ENCODE results near the gene KRTAP19-7. TPM values are rescaled to one million over a fixed set of nuclear protein-coding genes. Genes with fewer than 3 reads are reported as not detected.

The KRTAP19-7 gene
- total RNA-seq, 1 donor from 2014 or later, result not detected

DNA sequence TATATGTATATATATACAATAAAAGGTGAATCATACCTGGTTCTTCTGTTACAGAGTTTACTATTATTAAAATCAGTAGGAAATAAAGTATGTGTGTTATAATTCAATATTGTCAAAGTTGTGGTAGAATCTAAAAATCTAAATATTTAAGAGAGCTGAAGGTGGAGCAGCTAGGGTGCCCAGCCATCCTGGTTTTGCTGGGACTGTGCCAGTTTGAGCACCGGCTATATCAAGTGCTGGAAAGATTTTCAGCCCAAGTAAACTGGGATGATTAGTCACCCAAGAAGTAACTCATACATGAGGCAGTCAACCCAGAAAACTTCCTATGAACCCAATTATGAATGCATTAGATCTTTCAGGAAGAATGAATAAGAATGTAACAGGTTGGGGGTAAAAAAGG is 42.2 kb downstream of the KRTAP19-7 start:
- Mint-ChIP-seq H3K27me3 (no peaks in the 10 kb centered on the region), H3K27ac (no peak overlapping the region), H3K4me3 (no peak overlapping the region), H3K36me3 (no peaks in the 10 kb centered on the region), H3K4me1 (ENCODE audit: unreplicated experiment) (no peaks in the 10 kb centered on the region), H3K9me3 (no peaks in the 10 kb centered on the region)
- TF ChIP-seq, protein P1, sequence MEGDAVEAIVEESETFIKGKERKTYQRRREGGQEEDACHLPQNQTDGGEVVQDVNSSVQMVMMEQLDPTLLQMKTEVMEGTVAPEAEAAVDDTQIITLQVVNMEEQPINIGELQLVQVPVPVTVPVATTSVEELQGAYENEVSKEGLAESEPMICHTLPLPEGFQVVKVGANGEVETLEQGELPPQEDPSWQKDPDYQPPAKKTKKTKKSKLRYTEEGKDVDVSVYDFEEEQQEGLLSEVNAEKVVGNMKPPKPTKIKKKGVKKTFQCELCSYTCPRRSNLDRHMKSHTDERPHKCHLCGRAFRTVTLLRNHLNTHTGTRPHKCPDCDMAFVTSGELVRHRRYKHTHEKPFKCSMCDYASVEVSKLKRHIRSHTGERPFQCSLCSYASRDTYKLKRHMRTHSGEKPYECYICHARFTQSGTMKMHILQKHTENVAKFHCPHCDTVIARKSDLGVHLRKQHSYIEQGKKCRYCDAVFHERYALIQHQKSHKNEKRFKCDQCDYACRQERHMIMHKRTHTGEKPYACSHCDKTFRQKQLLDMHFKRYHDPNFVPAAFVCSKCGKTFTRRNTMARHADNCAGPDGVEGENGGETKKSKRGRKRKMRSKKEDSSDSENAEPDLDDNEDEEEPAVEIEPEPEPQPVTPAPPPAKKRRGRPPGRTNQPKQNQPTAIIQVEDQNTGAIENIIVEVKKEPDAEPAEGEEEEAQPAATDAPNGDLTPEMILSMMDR (conservative IDR thresholded peaks at IDR 0.05), result no peak
- DNase-seq (ENCODE audit: extremely low spot score, unreplicated experiment), result no peak

DNA sequence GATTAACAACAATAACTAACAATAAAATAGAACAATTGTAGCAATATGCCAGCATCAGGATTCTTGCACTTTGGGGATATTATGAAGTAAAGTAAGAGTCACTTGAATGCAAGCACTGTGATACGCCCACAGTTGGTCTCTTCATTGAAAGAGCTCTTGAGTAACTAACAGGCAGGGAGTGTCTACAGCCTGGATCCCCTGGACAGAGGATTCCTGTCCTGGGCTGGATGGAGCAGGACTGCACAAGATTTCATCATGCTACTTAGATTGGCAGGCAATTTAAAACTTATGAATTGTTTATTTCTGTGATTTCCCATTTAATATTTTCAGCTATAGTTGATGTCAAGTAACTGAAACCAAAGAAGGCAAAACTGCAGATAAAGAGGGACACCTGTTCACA is 45.4 kb downstream of the KRTAP19-7 start:
- Mint-ChIP-seq H3K27me3 (no peaks in the 10 kb centered on the region), H3K36me3 (no peaks in the 10 kb centered on the region), H3K4me1 (ENCODE audit: unreplicated experiment) (no peaks in the 10 kb centered on the region), H3K9me3 (no peaks in the 10 kb centered on the region), H3K4me3 (no peak overlapping the region), H3K27ac (no peak overlapping the region)
- no peak for DNase-seq (ENCODE audit: extremely low spot score, unreplicated experiment)
- TF ChIP-seq, protein P1 (conservative IDR thresholded peaks at IDR 0.05), result no peak

Other genes with a start within 250 kb of the KRTAP19-7 start
- gene KRTAP26-1, start 241.0 kb downstream of the KRTAP19-7 start, total RNA-seq (ENCODE audit: low replicate concordance), result not detected in 2 replicates
- gene KRTAP27-1, start 223.6 kb downstream of the KRTAP19-7 start, total RNA-seq (ENCODE audit: low replicate concordance), result not detected in 2 replicates
- not detected in 2 replicates for gene KRTAP23-1, start 212.7 kb downstream of the KRTAP19-7 start, total RNA-seq (ENCODE audit: low replicate concordance)
- not detected in 2 replicates for gene KRTAP13-2, start 189.0 kb downstream of the KRTAP19-7 start, total RNA-seq (ENCODE audit: low replicate concordance)
- gene KRTAP13-1, start 165.3 kb downstream of the KRTAP19-7 start, total RNA-seq (ENCODE audit: low replicate concordance), result not detected in 2 replicates
- not detected in 2 replicates for gene KRTAP13-3, start 135.4 kb downstream of the KRTAP19-7 start, total RNA-seq (ENCODE audit: low replicate concordance)
- gene KRTAP13-4, start 131.1 kb downstream of the KRTAP19-7 start, total RNA-seq (ENCODE audit: low replicate concordance), result not detected in 2 replicates
- gene KRTAP15-1, start 121.0 kb downstream of the KRTAP19-7 start, total RNA-seq (ENCODE audit: low replicate concordance), result not detected in 2 replicates
- gene KRTAP19-1, start 80.9 kb downstream of the KRTAP19-7 start, total RNA-seq (ENCODE audit: low replicate concordance), result 1.0 and 1.1 TPM in 2 replicates
- not detected in 2 replicates for gene KRTAP19-2, start 73.9 kb downstream of the KRTAP19-7 start, total RNA-seq (ENCODE audit: low replicate concordance)
- gene KRTAP19-3, start 69.3 kb downstream of the KRTAP19-7 start, total RNA-seq (ENCODE audit: low replicate concordance), result not detected in 2 replicates
- not detected in 2 replicates for gene KRTAP19-4, start 64.1 kb downstream of the KRTAP19-7 start, total RNA-seq (ENCODE audit: low replicate concordance)
- not detected in 2 replicates for gene KRTAP19-5, start 59.2 kb downstream of the KRTAP19-7 start, total RNA-seq (ENCODE audit: low replicate concordance)
- not detected in 2 replicates for gene KRTAP19-6, start 19.4 kb downstream of the KRTAP19-7 start, total RNA-seq (ENCODE audit: low replicate concordance)
- not detected in 2 replicates for gene KRTAP22-2, start 29.1 kb upstream of the KRTAP19-7 start, total RNA-seq (ENCODE audit: low replicate concordance)
- not detected in 2 replicates for gene KRTAP6-3, start 31.1 kb upstream of the KRTAP19-7 start, total RNA-seq (ENCODE audit: low replicate concordance)
- gene KRTAP6-2, start 37.6 kb upstream of the KRTAP19-7 start, total RNA-seq (ENCODE audit: low replicate concordance), result not detected in 2 replicates
- not detected in 2 replicates for gene KRTAP22-1, start 39.8 kb upstream of the KRTAP19-7 start, total RNA-seq (ENCODE audit: low replicate concordance)
- not detected in 2 replicates for gene KRTAP6-1, start 52.6 kb upstream of the KRTAP19-7 start, total RNA-seq (ENCODE audit: low replicate concordance)
- not detected in 2 replicates for gene KRTAP20-1, start 55.1 kb upstream of the KRTAP19-7 start, total RNA-seq (ENCODE audit: low replicate concordance)
- gene KRTAP20-4, start 59.3 kb upstream of the KRTAP19-7 start, total RNA-seq (ENCODE audit: low replicate concordance), result not detected in 2 replicates
- gene KRTAP20-2, start 73.9 kb upstream of the KRTAP19-7 start, total RNA-seq (ENCODE audit: low replicate concordance), result not detected in 2 replicates
- gene KRTAP20-3, start 81.5 kb upstream of the KRTAP19-7 start, total RNA-seq (ENCODE audit: low replicate concordance), result not detected in 2 replicates
- gene KRTAP21-3, start 157.5 kb upstream of the KRTAP19-7 start, total RNA-seq (ENCODE audit: low replicate concordance), result not detected in 2 replicates
- not detected in 2 replicates for gene KRTAP21-2, start 185.9 kb upstream of the KRTAP19-7 start, total RNA-seq (ENCODE audit: low replicate concordance)
- not detected in 2 replicates for gene KRTAP21-1, start 194.1 kb upstream of the KRTAP19-7 start, total RNA-seq (ENCODE audit: low replicate concordance)